Measurements from ENCODE around the gene CBFA2T3.

DNA sequence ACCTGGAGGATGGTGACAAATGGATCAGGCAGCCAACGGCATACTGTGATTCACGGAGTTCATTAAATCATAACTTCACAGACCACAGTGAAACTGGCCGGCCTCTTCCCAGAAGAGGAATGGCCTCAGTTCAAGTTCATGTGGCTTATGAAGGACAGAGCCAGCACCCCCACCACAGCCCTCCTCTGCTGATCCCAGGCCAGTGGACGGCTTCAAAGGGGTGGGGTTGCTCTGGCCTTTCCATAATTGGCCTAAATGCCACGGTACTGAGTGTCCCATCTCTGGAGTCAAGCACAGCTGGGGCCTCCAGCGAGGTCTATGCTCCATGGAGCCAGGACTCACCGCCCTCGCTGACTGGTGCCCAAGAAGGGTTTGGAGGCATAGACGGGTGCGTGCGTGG is 141.6 kb downstream of the CBFA2T3 start:
- TF ChIP-seq, protein P1, sequence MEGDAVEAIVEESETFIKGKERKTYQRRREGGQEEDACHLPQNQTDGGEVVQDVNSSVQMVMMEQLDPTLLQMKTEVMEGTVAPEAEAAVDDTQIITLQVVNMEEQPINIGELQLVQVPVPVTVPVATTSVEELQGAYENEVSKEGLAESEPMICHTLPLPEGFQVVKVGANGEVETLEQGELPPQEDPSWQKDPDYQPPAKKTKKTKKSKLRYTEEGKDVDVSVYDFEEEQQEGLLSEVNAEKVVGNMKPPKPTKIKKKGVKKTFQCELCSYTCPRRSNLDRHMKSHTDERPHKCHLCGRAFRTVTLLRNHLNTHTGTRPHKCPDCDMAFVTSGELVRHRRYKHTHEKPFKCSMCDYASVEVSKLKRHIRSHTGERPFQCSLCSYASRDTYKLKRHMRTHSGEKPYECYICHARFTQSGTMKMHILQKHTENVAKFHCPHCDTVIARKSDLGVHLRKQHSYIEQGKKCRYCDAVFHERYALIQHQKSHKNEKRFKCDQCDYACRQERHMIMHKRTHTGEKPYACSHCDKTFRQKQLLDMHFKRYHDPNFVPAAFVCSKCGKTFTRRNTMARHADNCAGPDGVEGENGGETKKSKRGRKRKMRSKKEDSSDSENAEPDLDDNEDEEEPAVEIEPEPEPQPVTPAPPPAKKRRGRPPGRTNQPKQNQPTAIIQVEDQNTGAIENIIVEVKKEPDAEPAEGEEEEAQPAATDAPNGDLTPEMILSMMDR (conservative IDR thresholded peaks at IDR 0.05) = no peak
- no peak for TF ChIP-seq ZFX (IDR thresholded peaks at IDR 0.05)
